Cerebellar cortex (tissue), 1 donor: Measurements from ENCODE around the gene ENKUR.
"Not testable (repeated sequence)": the region's sequence is repeated elsewhere in the genome, so short reads cannot be mapped to it uniquely, and the experiment has no call there.

Source experiments
- DNase-seq: peaks from one replicate; pipeline ENCODE4 v3.0.0-alpha.2; 2015; ENCODE audit warnings: low spot score

ENKUR gene

GRCh38 chr10:25023278-25023677, 7.3 kb upstream of the ENKUR start:
- no peak for DNase-seq

- DNase-seq: no peak
These were observed 2.7 kb upstream of the ENKUR start for GRCh38 chr10:25018703-25019102.

GRCh38 chr10:25017661-25018060, 1.7 kb upstream of the ENKUR start:
- DNase-seq: no peak

- DNase-seq: no peak
These were observed 1.2 kb upstream of the ENKUR start for GRCh38 chr10:25017154-25017590.

- DNase-seq: peak; percentile 99
These were observed 607 bp upstream of the ENKUR start, which contains the start of gene THNSL1 for GRCh38 chr10:25016376-25017153. THNSL1 (plus strand) TSS chr10:25016612; CDS start chr10:25023224, 6,612 bp downstream.

GRCh38 chr10:25014579-25014978, 1.4 kb downstream of the ENKUR start:
- DNase-seq: no peak

- not testable (repeated sequence) for DNase-seq
These were observed 4.4 kb downstream of the ENKUR start for GRCh38 chr10:25011591-25011990.

GRCh38 chr10:24998044-24998443, 17.9 kb downstream of the ENKUR start:
- no peak for DNase-seq

- no peak for DNase-seq
These were observed 20.9 kb downstream of the ENKUR start for GRCh38 chr10:24995072-24995471.

- DNase-seq: no peak
These were observed 22.6 kb downstream of the ENKUR start for GRCh38 chr10:24993237-24993958.

- DNase-seq: no peak
These were observed 23.3 kb downstream of the ENKUR start for GRCh38 chr10:24992512-24993133.

GRCh38 chr10:24991298-24991697, 24.7 kb downstream of the ENKUR start:
- no peak for DNase-seq

- no peak for DNase-seq
These were observed 26.1 kb downstream of the ENKUR start for GRCh38 chr10:24989867-24990266.

GRCh38 chr10:24988831-24989640, 26.9 kb downstream of the ENKUR start:
- DNase-seq: no peak

GRCh38 chr10:24984906-24985305, 31.1 kb downstream of the ENKUR start:
- no peak for DNase-seq

GRCh38 chr10:24983946-24984345, 32.0 kb downstream of the ENKUR start:
- DNase-seq: no peak

GRCh38 chr10:24983130-24983529, 32.8 kb downstream of the ENKUR start:
- no peak for DNase-seq

GRCh38 chr10:24982319-24983112, 33.4 kb downstream of the ENKUR start:
- DNase-seq: no peak

GRCh38 chr10:24981161-24981710, 34.7 kb downstream of the ENKUR start:
- DNase-seq: no peak

GRCh38 chr10:24979685-24980084, 36.3 kb downstream of the ENKUR start:
- no peak for DNase-seq

- no peak for DNase-seq
These were observed 41.0 kb downstream of the ENKUR start for GRCh38 chr10:24974976-24975375.
